ENCODE measurements around the gene PGK1.
"Not testable (repeated sequence)": the region's sequence is repeated elsewhere in the genome, so short reads cannot be mapped to it uniquely, and the experiment has no call there.

Gene PGK1

DNA sequence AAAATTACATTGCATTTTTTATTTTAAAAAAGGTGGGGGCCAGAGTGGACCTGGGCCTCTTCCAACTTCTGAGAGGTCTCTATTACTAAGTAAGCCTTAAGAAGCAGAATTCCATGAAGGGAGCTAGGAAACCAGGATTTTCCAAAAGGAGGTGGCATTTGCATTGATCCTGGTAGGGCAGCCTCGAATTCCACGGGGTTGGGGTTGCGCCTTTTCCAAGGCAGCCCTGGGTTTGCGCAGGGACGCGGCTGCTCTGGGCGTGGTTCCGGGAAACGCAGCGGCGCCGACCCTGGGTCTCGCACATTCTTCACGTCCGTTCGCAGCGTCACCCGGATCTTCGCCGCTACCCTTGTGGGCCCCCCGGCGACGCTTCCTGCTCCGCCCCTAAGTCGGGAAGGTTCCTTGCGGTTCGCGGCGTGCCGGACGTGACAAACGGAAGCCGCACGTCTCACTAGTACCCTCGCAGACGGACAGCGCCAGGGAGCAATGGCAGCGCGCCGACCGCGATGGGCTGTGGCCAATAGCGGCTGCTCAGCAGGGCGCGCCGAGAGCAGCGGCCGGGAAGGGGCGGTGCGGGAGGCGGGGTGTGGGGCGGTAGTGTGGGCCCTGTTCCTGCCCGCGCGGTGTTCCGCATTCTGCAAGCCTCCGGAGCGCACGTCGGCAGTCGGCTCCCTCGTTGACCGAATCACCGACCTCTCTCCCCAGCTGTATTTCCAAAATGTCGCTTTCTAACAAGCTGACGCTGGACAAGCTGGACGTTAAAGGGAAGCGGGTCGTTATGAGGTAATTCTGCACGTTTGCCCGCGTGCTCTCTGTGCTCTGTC is at the start of gene PGK1:
PGK1 (plus strand) TSS at position 626 of the 824 bp plus-strand sequence; CDS start at position 719, 93 bp downstream.
- peak; percentile 92 for DNase-seq

DNA sequence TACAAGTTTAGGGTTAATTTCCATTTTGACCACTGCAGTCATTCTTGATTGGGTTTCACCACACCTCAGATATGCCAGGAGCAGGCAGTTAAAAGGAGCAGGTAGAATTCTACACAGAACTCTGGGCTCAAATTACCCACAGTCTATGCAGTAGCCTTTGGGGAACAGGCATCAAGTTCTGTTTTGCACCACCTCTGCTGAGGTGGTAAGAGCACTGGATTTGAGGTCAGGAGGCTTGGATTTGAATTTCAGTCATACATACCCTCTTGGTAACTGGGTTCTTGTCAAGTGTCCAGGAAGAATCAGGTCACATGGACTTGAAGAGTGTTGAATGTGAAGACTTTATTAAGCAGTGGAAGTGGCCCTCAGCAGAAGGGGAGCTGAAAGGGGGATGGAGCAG is 40.4 kb upstream of the PGK1 start:
- DNase-seq = no peak

DNA sequence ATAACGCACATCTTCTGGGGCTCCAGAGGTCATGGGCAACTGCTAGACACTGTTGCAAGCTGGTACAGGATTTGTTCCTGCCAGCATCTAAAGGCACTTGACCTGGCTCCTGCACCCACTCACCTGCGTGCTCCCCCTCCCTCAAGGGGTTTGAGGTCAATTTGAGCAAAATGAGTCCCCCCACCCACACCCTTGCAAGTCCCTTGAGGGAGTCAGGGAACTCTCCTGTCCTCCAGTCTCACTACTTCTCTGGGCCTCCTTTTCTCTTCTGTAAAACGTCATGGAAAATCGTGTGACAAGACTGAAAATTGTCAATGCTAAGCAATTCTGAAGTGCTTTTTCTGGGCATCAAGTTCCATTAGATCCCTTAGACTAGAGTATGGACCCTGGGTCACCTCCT is 39.9 kb upstream of the PGK1 start:
- no peak for DNase-seq

DNA sequence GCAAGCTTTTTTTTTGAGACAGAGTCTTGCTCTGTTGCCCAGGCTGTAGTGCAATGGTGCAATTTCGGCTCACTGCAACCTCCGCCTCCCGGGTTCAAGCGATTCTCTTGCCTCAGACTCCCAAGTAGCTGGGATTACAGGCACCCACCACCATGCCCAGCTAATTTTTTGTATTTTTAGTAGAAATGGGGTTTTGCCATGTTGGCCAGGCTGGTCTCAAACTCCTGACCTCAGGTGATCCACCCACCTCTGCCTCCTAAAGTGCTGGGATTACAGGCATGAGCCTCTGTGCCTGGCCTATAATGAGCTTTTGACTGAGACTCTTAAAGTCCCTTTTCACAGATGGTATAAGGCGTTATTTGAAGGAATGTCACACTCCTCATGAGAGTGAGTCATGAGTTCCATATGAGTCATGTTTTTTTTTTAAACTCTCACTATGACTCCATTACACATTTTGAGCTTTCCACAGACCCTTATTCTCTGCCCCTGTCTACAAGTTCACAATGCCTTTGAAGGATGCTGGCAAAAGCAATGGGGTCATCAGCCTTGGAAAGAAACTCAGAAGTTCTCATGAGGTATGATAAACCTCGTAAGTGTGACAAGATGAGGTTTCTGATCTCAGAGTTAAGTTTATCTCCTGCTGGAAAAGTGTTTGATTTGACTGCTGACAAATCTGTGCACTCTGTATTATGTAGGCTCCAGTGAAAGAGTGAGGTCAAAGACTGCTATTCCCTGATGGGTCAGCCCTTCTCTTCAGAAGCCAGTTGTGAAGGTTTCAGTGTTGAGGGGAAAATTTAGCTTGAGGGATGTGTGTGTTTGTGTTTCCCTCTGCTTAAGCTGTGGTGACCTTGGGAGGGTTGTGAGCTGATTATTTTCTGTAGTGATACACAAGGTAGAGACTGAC is 39.1 kb upstream of the PGK1 start:
- DNase-seq = peak; percentile 61

DNA sequence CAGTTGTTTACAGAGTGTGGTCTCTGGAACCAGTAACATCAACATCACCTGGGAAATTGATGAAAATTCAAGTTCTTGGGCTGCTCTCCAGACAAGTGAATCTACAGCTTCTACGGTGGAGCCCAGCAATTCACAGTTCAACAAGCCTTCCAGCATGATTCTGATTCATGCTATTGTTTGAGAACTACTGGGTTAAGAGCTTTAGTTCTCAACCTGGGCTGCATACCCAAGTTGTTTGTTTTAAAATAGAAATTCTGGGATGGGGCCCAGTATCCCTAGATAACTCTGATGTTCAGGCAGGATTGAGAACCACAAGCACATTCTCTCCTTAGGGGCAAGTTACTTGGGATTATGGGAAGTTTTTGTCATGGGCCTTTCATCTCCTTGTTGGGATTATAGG is 37.9 kb upstream of the PGK1 start:
- no peak for DNase-seq

DNA sequence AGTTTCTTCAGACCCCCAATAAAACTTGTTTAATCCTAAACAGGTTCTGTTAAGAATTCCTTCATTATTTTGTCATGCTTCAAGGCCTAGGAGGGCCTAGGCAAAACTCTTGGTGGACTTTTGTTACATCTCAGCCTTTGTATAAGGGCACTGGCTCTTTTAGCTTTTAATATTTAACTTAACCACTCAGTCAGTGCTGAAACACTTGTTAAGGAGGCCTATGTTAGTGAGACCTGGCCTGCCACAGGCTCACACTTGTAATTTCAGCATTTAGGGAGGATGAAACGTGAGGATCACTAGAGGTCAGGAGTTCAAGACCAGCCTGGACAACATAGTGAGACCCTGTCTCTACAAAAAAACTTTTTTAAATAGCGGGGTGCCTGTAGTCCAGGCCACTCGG is 32.7 kb upstream of the PGK1 start:
- DNase-seq = no peak

DNA sequence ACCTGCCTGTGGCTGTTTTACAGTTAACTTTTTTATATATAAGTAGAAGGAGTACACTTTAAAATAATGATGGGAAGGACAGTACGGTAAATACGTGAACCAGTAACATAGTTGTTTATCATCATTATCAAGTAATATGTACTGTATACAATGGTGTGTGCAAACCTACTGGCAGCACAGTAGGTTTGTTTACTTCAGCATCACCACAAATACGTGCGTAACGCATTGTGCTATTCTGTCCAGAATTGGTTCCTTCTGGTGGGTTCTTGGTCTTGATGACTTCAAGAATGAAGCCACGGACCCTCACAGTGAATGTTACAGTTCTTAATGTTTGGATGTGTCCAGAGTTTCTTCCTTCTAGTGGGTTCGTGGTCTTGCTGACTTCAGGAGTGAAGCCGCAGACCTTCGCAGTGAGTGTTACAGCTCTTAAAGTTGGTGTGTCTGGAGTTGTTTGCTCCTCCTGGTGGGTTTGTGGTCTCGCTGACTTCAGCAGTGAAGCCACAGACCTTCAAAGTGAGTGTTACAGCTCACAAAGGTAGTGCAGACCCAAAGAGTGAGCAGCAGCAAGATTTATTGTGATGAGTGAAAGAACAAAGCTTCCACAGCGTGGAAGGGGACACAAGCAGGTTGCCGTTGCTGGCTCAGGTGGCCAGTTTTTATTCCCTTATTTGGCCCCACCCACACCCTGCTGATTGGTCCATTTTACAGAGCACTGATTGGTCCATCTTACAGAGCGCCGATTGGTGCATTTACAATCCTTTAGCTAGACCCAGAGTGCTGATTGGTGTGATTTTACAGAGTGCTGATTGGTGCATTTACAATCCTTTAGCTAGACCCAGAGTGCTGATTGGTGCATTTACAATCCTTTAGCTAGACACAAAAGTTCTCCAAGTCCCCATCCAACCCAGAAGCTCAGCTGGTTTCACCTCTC is 30.6 kb upstream of the PGK1 start:
- not testable (repeated sequence) for DNase-seq

DNA sequence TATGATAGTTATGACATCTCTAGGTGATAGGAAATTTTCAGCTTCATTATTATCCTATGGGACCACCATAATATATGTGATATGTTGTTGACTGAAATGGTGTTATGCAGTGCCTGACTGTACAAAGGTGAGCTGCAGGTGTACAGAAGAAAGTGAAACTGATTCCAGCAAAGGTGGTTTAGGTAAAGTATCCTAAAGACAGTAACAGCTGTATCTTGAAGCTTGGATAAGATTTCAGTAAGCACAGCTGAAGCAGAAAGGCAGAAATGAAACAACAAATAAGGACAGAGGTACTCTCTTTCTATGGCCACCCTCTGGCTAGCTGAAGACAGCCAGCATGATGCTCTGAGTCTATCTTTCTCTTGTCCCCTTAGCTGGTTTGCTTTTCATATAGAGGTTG is 30.0 kb upstream of the PGK1 start:
- no peak for DNase-seq

DNA sequence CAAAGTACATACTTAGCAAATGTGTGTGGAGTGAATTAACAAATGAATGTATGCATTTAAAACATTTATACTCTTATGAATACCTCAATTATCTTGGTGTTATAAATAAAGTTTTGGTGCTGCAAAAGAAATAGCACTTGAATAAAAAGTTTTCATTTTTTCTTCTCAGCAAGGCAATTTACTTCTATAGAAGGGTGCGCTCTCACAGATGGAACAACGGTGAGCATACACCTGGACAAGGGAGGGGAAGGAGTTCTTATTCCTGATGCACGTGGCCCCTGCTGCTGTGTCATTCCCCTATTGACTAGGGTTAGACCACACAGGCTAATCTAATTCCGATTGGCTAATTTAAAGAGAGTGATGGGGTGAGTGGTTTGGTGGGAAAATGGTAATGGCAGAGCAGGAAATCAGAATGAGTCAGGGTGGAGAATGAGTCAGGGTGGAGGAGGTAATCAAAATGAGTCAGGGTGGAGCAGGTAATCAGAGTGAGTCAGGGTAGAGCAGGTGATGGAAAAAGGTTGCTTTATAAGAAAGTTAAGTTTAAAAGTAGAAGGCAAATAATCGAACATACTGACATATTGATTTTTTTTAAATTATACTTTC is 28.2 kb upstream of the PGK1 start:
- DNase-seq = no peak

DNA sequence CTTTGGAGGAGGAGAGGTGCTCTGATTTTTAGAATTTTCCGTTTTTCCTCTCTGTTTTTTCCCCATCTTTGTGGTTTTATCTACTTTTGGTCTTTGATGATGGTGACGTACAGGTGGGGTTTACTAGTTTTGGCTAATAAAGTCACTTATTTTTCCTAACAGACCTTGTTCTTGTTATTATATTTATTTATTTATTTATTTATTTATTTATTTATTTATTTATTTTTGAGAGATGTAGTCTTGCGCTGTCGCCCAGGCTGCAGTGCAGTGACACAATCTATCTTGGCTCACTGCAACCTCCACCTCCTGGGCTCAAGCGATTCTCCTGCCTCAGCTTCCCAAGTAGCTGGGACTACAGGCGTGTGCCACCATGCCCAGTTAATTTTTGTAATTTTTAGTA is 22.6 kb upstream of the PGK1 start:
- DNase-seq = not testable (repeated sequence)

DNA sequence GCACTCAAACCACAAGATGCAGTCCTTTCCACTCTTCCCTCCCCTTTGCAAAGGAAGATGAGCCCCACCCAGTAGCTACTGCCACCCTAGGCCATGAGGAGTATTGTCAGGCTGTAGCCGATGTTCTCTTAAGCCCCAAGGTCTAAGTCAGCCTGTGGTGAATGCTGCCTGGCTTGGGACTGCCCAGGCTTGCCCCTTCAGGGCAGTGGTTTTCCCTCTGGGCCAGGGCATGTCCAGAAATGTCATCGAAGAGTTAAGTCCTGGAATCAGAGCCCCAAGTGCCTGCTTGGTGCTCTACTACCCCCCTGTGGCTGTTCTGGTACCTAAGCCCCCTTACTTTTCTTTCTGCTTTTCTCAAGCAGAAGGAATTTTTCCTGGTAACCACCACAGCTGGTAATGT is 11.8 kb upstream of the PGK1 start:
- DNase-seq = peak; percentile 64

DNA sequence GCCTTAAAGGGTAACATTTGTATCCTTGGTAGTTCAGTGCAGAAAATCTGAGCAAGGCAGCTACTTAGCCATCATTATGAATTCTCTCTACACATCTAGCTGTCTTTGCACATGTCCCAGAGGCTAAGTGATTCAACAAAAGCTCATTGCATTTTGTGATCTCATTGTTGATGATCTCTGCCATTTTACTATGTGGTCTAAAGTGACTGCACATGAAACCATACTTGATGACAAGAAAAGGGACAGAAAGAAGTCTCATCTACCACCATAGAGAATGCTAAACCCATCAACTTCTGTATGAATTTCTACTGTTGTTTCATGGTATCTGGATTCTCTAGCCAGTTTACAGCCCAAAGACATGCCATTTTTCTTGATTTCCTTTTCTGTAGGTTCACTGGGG is 5.9 kb upstream of the PGK1 start:
- no peak for DNase-seq

DNA sequence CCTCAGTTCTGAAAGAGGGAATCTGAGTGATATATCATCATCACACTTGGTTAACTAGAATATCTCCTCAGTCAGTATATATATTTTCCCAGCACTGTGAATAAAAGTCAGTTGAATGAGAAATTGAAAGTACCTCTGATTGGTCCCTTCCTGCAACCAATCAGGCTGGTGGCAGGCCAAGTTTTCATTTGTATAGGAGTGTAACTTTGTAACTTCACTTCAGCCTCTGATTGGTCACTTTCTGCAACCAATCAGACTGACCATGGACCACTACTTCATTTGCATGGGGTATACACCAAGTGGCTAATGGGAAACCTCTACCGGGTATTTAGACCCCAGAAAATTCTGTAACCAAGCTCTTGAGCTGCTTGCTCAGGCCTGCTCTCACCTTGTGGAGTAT is 2.0 kb upstream of the PGK1 start:
- no peak for DNase-seq

DNA sequence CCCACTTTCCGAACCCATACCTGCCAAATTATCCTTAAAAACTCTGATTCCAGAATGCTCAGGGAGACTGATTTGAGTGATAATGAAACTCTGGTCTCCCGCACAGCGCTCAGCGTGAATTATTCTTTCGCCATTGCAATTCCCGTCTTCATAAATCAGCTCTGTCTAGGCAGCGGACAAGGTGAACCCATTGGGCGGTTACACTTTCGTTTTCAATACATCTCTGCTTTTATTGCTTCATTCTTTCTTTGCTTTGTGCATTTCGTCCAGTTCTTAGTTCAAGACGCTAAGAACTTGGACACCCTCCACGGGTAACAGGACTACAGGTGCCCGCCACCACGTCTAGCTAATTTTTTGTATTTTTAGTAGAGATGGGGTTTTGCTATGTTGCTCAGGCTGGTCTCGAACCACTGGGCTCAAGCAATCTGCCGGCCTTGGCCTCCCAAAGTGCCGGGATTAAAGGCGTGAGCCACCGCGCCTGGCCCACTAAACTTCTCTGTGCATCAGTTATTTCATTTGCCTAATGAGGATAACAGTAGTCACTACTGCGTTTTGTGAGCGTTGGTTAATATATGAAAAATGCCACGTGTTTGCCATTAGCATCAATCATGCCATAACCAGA is 936 bp upstream of the PGK1 start:
- DNase-seq = no peak

DNA sequence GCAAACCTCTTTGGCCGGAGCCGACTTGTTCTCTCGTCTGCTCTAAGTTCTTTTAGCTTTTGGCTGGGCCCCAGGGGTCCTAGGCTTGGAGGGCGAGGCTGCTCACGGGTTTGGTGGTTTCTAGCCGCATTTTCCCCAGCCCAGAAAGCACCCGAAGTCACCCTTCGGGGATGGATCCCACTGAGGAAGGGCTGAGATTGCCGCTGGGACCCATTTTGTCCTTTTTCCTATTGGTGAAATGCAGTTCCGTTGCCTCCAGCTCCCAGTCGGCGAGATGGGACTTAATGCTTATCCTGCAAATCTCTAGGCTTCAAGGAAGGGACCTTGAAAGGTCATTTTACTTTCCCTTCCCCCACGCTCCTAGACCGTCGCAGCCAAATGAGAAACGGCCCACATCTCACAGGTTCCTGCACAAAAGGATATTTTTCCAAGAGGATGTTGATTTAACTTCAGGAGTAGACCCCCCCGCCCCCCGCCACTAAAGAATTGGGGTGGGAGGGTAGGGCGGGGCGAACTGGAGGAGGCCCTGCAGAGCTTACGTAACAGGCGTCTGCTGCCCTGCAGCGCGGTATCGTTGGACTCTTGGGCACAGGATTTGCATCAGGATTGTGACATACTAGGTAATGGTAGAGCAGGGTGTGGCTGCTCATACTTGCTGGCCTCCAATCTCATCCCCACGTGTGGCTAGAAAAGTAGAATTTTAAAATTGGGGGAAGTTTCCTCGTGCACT is 564 bp downstream of the PGK1 start:
- peak; percentile 67 for DNase-seq

DNA sequence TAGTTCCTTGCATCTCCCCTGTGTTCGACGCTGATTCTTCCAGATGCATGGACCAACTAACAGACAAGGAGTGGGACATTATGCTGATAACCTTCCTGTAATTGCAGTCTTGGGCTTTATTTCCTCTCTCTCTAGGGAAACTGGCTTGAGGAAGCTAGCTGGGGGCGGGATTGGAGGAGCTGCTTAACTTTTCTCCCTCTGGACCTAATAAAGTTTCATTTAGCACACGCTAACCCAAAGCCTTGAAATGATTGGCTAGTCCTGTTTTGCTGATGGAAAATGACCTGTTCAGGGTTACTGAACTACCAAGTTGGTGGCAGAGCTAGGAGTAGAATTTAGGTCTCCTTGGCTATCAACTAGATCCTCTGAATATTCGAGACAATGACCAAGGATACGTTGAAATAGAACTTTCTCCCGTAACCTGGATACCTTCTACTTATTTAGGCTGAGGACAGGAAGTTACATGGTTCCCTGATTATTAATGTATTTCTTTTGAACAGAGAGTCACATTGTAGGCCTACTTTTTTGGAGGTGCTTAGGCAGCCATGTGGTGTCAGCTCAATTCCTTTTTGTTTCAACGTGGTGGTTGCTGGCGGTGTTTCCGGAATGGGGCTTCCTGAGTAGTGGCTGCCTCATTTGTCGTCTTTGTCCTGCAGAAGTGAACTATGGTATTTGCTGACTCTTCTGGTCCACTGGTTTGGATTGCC is 2.0 kb downstream of the PGK1 start:
- DNase-seq = no peak

DNA sequence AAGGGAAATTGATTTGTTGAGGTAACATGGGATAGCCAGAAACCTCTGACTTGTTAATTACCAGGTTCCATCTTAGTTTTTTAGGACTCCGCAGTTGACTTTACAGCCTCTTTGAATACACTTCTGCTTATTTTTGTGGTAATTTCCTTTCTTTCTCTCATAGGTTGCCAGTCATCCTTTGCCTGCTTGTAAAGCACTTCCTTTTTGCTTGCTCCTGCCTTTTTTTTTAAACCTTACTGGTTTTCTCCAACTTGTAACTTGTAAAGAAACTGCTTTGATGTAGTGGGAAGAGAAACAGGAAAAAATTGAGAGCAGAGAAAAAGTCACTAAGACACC is 2.6 kb downstream of the PGK1 start:
- DNase-seq = no peak

DNA sequence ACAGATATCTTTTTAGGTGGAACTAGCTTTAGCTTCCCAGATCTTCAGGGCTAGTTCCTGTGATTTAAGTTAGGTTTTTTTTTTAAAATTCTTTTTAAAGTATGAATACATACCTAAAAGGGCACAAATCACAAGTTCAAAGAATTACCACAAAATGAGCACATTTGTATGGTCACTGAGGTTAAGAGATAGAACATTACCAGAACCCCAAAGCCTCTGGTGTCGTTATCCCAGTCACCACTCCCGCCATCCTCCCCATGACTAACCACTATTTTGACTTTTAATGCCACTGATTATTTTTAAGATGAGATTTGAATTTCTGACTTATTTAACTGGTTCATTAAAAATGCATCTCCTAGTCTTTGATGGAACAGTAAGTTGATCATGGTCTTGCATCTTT is 5.4 kb downstream of the PGK1 start:
- DNase-seq = no peak

DNA sequence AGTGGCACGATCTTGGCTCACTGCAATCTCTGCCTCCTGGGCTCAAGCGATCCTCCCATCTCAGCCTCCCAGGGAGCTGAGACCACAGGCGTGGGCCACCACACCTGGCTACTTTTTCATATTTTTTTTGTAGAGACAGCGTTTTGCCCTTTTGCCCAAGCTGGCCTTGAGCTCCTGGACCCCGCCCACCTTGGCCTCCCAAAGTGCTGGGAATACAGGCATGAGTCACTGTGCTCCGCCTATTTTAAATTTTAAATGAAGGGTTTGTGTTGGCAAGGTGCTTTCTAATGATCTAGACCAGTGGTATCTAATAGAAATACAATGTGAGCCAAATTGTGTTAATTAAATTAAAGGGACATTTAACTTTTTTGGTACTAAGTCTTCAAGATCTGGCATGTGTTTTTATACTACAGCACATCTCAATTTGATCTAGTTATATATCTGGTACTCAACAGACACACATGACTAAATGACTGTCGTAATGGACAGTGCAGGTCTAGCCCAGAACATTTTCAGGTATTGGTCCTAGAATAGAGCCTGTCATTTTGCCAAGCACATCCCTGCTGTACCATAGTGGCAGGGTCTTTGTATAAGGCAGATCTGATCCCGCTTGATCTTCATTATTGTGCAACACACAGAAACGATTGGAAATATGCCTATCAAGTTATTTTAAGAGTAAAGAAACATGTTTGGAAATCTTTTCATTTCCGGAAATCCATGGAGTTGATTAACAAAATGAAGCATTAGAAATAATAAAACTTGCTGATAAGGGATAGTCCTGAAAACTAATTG is 7.3 kb downstream of the PGK1 start:
- DNase-seq = no peak

DNA sequence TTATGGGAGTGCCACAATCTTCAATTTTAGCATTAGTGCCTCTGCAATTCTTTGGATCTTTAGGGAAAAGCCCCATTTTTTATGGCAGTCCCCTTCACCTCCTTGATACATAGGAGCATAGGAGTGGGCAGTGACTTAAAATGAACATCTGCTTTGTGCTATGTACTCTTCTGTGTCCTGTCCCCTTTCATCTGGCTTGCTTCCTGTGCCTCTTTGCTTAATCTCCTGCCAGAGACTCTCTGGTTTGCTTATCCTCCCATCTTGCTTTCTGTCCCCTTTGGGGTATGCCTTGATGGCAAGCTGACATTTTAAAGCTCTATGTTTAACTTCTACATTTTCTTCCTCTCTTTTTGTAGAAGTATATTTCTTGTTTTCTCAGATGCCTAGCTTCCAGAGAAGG is 12.3 kb downstream of the PGK1 start:
- DNase-seq = no peak
